Measurements from ENCODE around the gene ZNF789.
A peak's percentile ranks its signal among the peaks of the same experiment; 100 is the strongest.

The ZNF789 gene

DNA sequence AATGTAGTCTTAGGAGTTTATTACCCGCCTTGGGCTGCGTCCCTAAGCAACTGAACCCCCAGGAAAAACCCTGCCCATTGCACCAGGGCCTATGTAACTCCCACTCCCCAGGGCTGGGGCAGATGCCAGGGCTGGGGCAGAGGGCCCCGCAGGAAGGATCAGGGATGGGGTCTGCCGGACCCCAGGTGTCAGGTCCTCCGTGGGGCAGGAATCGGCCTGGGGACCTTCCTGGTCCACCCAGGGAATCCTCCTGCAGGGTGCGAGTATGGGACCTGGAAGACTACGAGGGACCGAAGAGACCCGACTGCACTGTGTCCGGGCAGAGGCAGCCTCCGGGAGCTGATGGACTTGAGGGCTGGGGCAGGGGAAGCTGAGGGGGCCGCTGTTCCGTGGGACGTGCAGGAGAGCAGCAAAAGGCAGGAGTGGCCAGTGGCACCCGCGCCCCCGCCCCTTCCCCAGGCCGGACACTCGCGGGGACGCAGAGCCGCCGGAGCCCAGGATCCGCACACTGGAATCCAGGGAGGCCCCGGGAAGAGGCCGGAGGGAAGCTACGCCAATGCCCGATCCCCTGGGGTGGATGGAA, 4.3 kb upstream of the ZNF789 start:
- H2AFZ ChIP-seq (ENCODE audit: insufficient read depth, low read length, poor library complexity) = no peak overlapping the region
- peaks cover 17% of the 10 kb centered on the region for H3K79me2 ChIP-seq (ENCODE audit: control insufficient read depth, insufficient read depth, low read length, poor library complexity)
- no peak overlapping the region for H4K91ac ChIP-seq (ENCODE audit: low read depth, low read length)
- H3K23ac ChIP-seq (ENCODE audit: low read length) = no peak overlapping the region
- H3K9me3 ChIP-seq (ENCODE audit: insufficient read depth, low read depth, low read length) = no peaks in the 10 kb centered on the region
- no peak overlapping the region for H3K4me3 ChIP-seq (ENCODE audit: low read depth, low read length)
- H3K27ac ChIP-seq (ENCODE audit: low read depth, low read length) = no peak overlapping the region
- H4K8ac ChIP-seq (ENCODE audit: low read depth, low read length) = no peak overlapping the region
- peaks cover 18% of the 10 kb centered on the region for H3K79me1 ChIP-seq (ENCODE audit: low read length)
- no CpG with 5 or more reads among the region's 29 CpGs for WGBS (ENCODE audit: extremely low coverage, insufficient coverage, insufficient read length)
- H3K36me3 ChIP-seq (ENCODE audit: control insufficient read depth in 1 of 2, insufficient read depth in 2 of 2, low read length in 2 of 2) = peaks cover 4 to 6% of the 10 kb centered on the region in 2 experiments
- H3K4me2 ChIP-seq (ENCODE audit: low read length) = no peak overlapping the region
- H2BK120ac ChIP-seq (ENCODE audit: insufficient read depth, low read length, poor library complexity) = no peak overlapping the region
- no peak for DNase-seq
- no peak overlapping the region for H2BK5ac ChIP-seq (ENCODE audit: low read depth, low read length, poor library complexity)
- H3K27me3 ChIP-seq (ENCODE audit: insufficient read depth, low read length) = no peaks in the 10 kb centered on the region
- no peak overlapping the region for H3K9ac ChIP-seq (ENCODE audit: low read length)
- peaks cover 0 to 6% of the 10 kb centered on the region in 2 experiments for H3K4me1 ChIP-seq (ENCODE audit: control insufficient read depth in 1 of 2, insufficient read depth in 2 of 2, low read length in 2 of 2)
- no peak overlapping the region for H3K14ac ChIP-seq (ENCODE audit: low read length)
- H2BK12ac ChIP-seq (ENCODE audit: low read length) = no peak overlapping the region
- H4K12ac ChIP-seq (ENCODE audit: low read depth, low read length) = no peak overlapping the region
- H3K4ac ChIP-seq (ENCODE audit: low read depth, low read length) = no peak overlapping the region
- no peak overlapping the region for H3K18ac ChIP-seq (ENCODE audit: low read length)
- H2AK5ac ChIP-seq (ENCODE audit: low read length) = peak overlapping the region; percentile 44

DNA sequence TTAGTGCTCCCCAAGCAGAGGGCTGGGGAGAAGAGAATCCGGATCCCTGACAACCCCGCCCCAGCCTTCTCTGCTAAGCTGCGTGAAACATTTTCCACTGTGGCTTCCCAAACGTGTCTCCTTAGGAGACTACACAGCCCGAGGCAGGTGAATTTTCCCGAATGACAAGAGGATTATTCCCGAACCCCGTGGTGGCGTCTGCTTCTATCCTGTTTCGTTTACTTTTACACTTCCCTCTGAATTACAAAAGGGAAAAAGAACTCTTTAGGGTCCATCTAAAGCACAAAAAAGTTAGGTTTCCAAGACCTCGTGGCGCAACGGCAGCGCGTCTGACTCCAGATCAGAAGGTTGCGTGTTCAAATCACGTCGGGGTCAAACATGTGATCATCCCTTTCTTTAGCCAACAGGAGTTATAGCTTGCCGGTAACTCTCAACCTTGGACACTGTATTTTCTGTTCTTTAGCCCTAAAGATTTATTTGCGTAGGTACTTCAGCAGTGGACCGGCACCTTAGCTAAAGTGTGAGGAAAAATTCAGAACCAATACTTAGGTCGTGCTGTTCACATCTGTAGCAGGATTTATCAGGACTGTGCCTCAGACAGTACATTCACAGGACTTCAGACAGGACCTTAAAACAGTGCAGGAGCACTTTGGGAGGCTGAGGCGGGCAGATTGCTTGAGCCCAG, 3.2 kb upstream of the ZNF789 start:
- no peaks in the 10 kb centered on the region for H3K9me3 ChIP-seq (ENCODE audit: insufficient read depth, low read depth, low read length)
- no CpG with 5 or more reads among the region's 23 CpGs for WGBS (ENCODE audit: extremely low coverage, insufficient coverage, insufficient read length)
- no peak overlapping the region for H4K8ac ChIP-seq (ENCODE audit: low read depth, low read length)
- H2BK12ac ChIP-seq (ENCODE audit: low read length) = no peak overlapping the region
- H3K23ac ChIP-seq (ENCODE audit: low read length) = no peak overlapping the region
- H3K27ac ChIP-seq (ENCODE audit: low read depth, low read length) = no peak overlapping the region
- DNase-seq = no peak
- peaks cover 18% of the 10 kb centered on the region for H3K79me1 ChIP-seq (ENCODE audit: low read length)
- H3K27me3 ChIP-seq (ENCODE audit: insufficient read depth, low read length) = no peaks in the 10 kb centered on the region
- peaks cover 0 to under 1% of the 10 kb centered on the region in 2 experiments for H3K36me3 ChIP-seq (ENCODE audit: control insufficient read depth in 1 of 2, insufficient read depth in 2 of 2, low read length in 2 of 2)
- no peak overlapping the region for H4K12ac ChIP-seq (ENCODE audit: low read depth, low read length)
- no peak overlapping the region for H3K4me3 ChIP-seq (ENCODE audit: low read depth, low read length)
- no peak overlapping the region for H4K91ac ChIP-seq (ENCODE audit: low read depth, low read length)
- peaks cover 0 to 10% of the 10 kb centered on the region in 2 experiments for H3K4me1 ChIP-seq (ENCODE audit: control insufficient read depth in 1 of 2, insufficient read depth in 2 of 2, low read length in 2 of 2)
- no peak overlapping the region for H3K9ac ChIP-seq (ENCODE audit: low read length)
- H3K4ac ChIP-seq (ENCODE audit: low read depth, low read length) = no peak overlapping the region
- no peak overlapping the region for H3K18ac ChIP-seq (ENCODE audit: low read length)
- H3K14ac ChIP-seq (ENCODE audit: low read length) = no peak overlapping the region
- H2AFZ ChIP-seq (ENCODE audit: insufficient read depth, low read length, poor library complexity) = no peak overlapping the region
- H2BK120ac ChIP-seq (ENCODE audit: insufficient read depth, low read length, poor library complexity) = no peak overlapping the region
- peaks cover 17% of the 10 kb centered on the region for H3K79me2 ChIP-seq (ENCODE audit: control insufficient read depth, insufficient read depth, low read length, poor library complexity)
- H2AK5ac ChIP-seq (ENCODE audit: low read length) = no peak overlapping the region
- H2BK5ac ChIP-seq (ENCODE audit: low read depth, low read length, poor library complexity) = no peak overlapping the region
- no peak overlapping the region for H3K4me2 ChIP-seq (ENCODE audit: low read length)

DNA sequence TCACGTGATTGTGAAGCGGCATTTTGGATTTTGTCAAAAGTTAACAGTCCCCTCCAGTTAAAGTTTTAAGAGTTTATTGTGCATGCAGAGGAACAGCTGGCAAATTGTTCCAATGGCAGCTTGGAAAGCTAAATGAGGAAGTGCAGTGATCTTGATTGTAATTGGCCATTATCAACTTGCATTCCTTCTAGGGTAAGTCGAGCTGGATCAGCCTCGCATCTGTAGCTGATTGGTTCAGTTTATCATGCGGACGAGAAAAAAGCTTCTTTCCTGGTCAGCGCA, 566 bp downstream of the ZNF789 start:
- no CpG with 5 or more reads among the region's 7 CpGs for WGBS (ENCODE audit: extremely low coverage, insufficient coverage, insufficient read length)
- H3K9me3 ChIP-seq (ENCODE audit: insufficient read depth, low read depth, low read length) = no peaks in the 10 kb centered on the region
- H3K18ac ChIP-seq (ENCODE audit: low read length) = no peak overlapping the region
- no peak overlapping the region for H2BK120ac ChIP-seq (ENCODE audit: insufficient read depth, low read length, poor library complexity)
- H3K14ac ChIP-seq (ENCODE audit: low read length) = no peak overlapping the region
- H3K27ac ChIP-seq (ENCODE audit: low read depth, low read length) = peak overlapping the region; percentile 63
- peaks cover 8% of the 10 kb centered on the region for H3K79me2 ChIP-seq (ENCODE audit: control insufficient read depth, insufficient read depth, low read length, poor library complexity)
- peak overlapping the region; percentile 96 for H4K12ac ChIP-seq (ENCODE audit: low read depth, low read length)
- H4K91ac ChIP-seq (ENCODE audit: low read depth, low read length) = peak overlapping the region; percentile 81
- H2BK12ac ChIP-seq (ENCODE audit: low read length) = no peak overlapping the region
- H4K8ac ChIP-seq (ENCODE audit: low read depth, low read length) = no peak overlapping the region
- H3K4me2 ChIP-seq (ENCODE audit: low read length) = peak overlapping the region; percentile 98
- H3K9ac ChIP-seq (ENCODE audit: low read length) = peak overlapping the region; percentile 89
- peaks cover 7% of the 10 kb centered on the region for H3K79me1 ChIP-seq (ENCODE audit: low read length)
- peaks cover 5 to 12% of the 10 kb centered on the region in 2 experiments for H3K36me3 ChIP-seq (ENCODE audit: control insufficient read depth in 1 of 2, insufficient read depth in 2 of 2, low read length in 2 of 2)
- no peaks in the 10 kb centered on the region for H3K27me3 ChIP-seq (ENCODE audit: insufficient read depth, low read length)
- peak; percentile 21 to 59 for DNase-seq
- no peak overlapping the region for H2AK5ac ChIP-seq (ENCODE audit: low read length)
- H2BK5ac ChIP-seq (ENCODE audit: low read depth, low read length, poor library complexity) = no peak overlapping the region
- peak overlapping the region; percentile 69 for H3K23ac ChIP-seq (ENCODE audit: low read length)
- peak overlapping the region; percentile 7 for H3K4ac ChIP-seq (ENCODE audit: low read depth, low read length)
- H2AFZ ChIP-seq (ENCODE audit: insufficient read depth, low read length, poor library complexity) = peak overlapping the region; percentile 99
- peak overlapping the region; percentile 94 for H3K4me3 ChIP-seq (ENCODE audit: low read depth, low read length)
- H3K4me1 ChIP-seq (ENCODE audit: control insufficient read depth in 1 of 2, insufficient read depth in 2 of 2, low read length in 2 of 2) = peaks cover 0 to 5% of the 10 kb centered on the region in 2 experiments

DNA sequence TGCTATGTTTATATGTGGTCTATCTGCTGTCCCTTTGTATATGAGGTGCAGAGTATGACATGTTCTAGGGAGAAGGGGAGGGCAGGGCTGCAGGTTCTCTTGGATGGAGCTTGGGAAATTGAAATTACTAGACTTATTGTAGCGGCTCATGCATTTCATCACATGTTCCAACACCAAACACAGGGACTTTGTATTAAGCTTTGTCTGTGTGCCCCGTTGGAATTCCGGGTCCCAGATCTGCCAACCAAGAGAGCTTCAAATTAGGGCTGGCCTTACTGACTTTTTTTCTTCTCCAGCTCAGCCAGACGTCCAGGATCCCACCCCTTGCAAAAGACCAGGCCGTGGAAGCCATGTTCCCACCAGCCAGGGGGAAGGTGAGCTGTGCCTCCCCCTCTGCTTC, 3.4 kb downstream of the ZNF789 start:
- no peak overlapping the region for H2BK5ac ChIP-seq (ENCODE audit: low read depth, low read length, poor library complexity)
- no peak overlapping the region for H3K23ac ChIP-seq (ENCODE audit: low read length)
- H3K4me3 ChIP-seq (ENCODE audit: low read depth, low read length) = no peak overlapping the region
- H3K79me1 ChIP-seq (ENCODE audit: low read length) = peaks cover 7% of the 10 kb centered on the region
- no peak overlapping the region for H4K8ac ChIP-seq (ENCODE audit: low read depth, low read length)
- peaks cover 0 to 5% of the 10 kb centered on the region in 2 experiments for H3K4me1 ChIP-seq (ENCODE audit: control insufficient read depth in 1 of 2, insufficient read depth in 2 of 2, low read length in 2 of 2)
- H3K9me3 ChIP-seq (ENCODE audit: insufficient read depth, low read depth, low read length) = no peaks in the 10 kb centered on the region
- peak overlapping the region; percentile 39 for H3K4ac ChIP-seq (ENCODE audit: low read depth, low read length)
- no peak overlapping the region for H3K14ac ChIP-seq (ENCODE audit: low read length)
- H3K27me3 ChIP-seq (ENCODE audit: insufficient read depth, low read length) = no peaks in the 10 kb centered on the region
- no peak overlapping the region for H3K9ac ChIP-seq (ENCODE audit: low read length)
- H3K4me2 ChIP-seq (ENCODE audit: low read length) = no peak overlapping the region
- H3K36me3 ChIP-seq (ENCODE audit: control insufficient read depth in 1 of 2, insufficient read depth in 2 of 2, low read length in 2 of 2) = peaks cover 16 to 31% of the 10 kb centered on the region in 2 experiments
- no peak overlapping the region for H3K27ac ChIP-seq (ENCODE audit: low read depth, low read length)
- H4K91ac ChIP-seq (ENCODE audit: low read depth, low read length) = no peak overlapping the region
- H2BK12ac ChIP-seq (ENCODE audit: low read length) = no peak overlapping the region
- no peak overlapping the region for H3K18ac ChIP-seq (ENCODE audit: low read length)
- H4K12ac ChIP-seq (ENCODE audit: low read depth, low read length) = no peak overlapping the region
- H2BK120ac ChIP-seq (ENCODE audit: insufficient read depth, low read length, poor library complexity) = no peak overlapping the region
- no peak overlapping the region for H2AK5ac ChIP-seq (ENCODE audit: low read length)
- whole genome bisulfite sequencing (ENCODE audit: extremely low coverage, insufficient coverage, insufficient read length) = no CpG with 5 or more reads among the region's 5 CpGs
- DNase-seq = no peak
- H3K79me2 ChIP-seq (ENCODE audit: control insufficient read depth, insufficient read depth, low read length, poor library complexity) = peaks cover 8% of the 10 kb centered on the region
- H2AFZ ChIP-seq (ENCODE audit: insufficient read depth, low read length, poor library complexity) = no peak overlapping the region

All from trophoblast cell (in vitro differentiated cells and primary cell).